Right lobe of liver (tissue), 6 donors: ENCODE data around the gene SYT1. TPM values are rescaled to one million over a fixed set of nuclear protein-coding genes. Genes with fewer than 3 reads are reported as not detected.

Source experiments
- ATAC-seq, 4 donors: fragments of 200-7000 bp; cut with Tn5 transposase; one replicate each; pipeline ENCODE4 v1.9.1; 2020; ENCODE audit warnings: mild to moderate bottlenecking in 4 of 4, moderate library complexity in 4 of 4
- DNase-seq, 3 donors: peaks; one replicate each; pipeline ENCODE4 v3.0.0-alpha.2; 2020
- H3K27ac ChIP-seq, 3 donors: fragments of 200-600 bp; one replicate each; pipeline ENCODE4 v1.8.0; 2022
- H3K27me3 ChIP-seq, 2 donors: fragments of 200-600 bp; one replicate each; pipeline ENCODE4 v1.8.0; 2022
- H3K36me3 ChIP-seq, 4 donors: fragments of 200-600 bp; sonication (generic) in 1 of 4; one replicate each; pipeline versions ENCODE4 v1.5.1 to v1.8.0; 2017 to 2022; ENCODE audit warnings: control low read depth in 1 of 4
- H3K4me1 ChIP-seq, 4 donors: fragments of 200-600 bp; sonication (generic) in 1 of 4; one replicate each; pipeline versions ENCODE4 v1.5.1 to v1.8.0; 2017 to 2022; ENCODE audit warnings: control low read depth in 1 of 4
- H3K4me3 ChIP-seq, 3 donors: fragments of 200-600 bp; one replicate each; pipeline ENCODE4 v1.8.0; 2022
- H3K9me3 ChIP-seq, 4 donors: fragments of 200-600 bp; sonication (generic) in 1 of 4; one replicate each; pipeline versions ENCODE4 v1.5.1 to v1.8.0; 2017 to 2022; ENCODE audit warnings: control low read depth in 1 of 4
- CTCF ChIP-seq, 4 donors: fragments of 200-600 bp in 3 of 4; fragments of 450-650 bp in 1 of 4; IDR thresholded peaks; one replicate each; pipeline versions ENCODE4 v1.5.1 to v1.8.0; 2016 to 2022; ENCODE audit warnings: antibody characterized with exemption in 4 of 4, mild to moderate bottlenecking in 2 of 4
- POLR2A ChIP-seq: fragments of 450-650 bp; IDR thresholded peaks from one replicate; pipeline ENCODE4 v1.6.1; 2017; ENCODE audit warnings: antibody characterized with exemption, mild to moderate bottlenecking
- WGBS: methylation state at CpG from one replicate; pipeline ENCODE4 v1.1.6; 2018; ENCODE audit warnings: low coverage, low lambda C conversion rate; ENCODE audit not compliant: insufficient coverage; ENCODE audit errors: missing lambda C conversion rate; 5-methylcytosine and 5-hydroxymethylcytosine counted together
- intact Hi-C, 2 donors: fragments of 100-400 bp; cut with DNase I; formaldehyde crosslinking; loops; one replicate each; pipeline versions ENCODE4 v1.11.2 to v1.14.1; 2022
- total RNA-seq, 6 experiments: library from RNA; depleted of rRNA in 2 of 6; stranded (reverse); fragments of >200 nt in 2 of 6; fragmentation: NEBNext Ultra II Directional in 3 of 6; extraction: Animal tissue kit (Norgen Biotek cat#: 25700) in 3 of 6; gene quantifications; one replicate each; pipeline versions ENCODE4 v1.1.0 to v1.2.4, GENCODE V29; 2016 to 2023
- donor health status: DM: no; HTN: yes; CAD: no.
- donor health status: DM: no; HTN: no; CAD: no.
- donor health status: DM: no; HTN: no; CAD: no.
- donor health status: DM: no; HTN: yes; CAD: no.
- donor health status: DM: no; HTN: yes; CAD: no.

SYT1 gene
- total RNA-seq, 6 experiments from 2014 or later, result 0.35 to 1.9 (median 0.81) TPM

GRCh38 chr12:79250960-79251755 is 386.6 kb downstream of the SYT1 start:
- no peaks in the 10 kb centered on the region for H3K36me3 ChIP-seq
- intact Hi-C loops, result no loop called here
- no peaks in the 10 kb centered on the region for H3K27me3 ChIP-seq
- H3K27ac ChIP-seq, result no peak overlapping the region
- DNase-seq (no peak), ATAC-seq (no peak)
- WGBS, result 37% methylated on average over 2 of the region's 2 CpGs
- H3K4me1 ChIP-seq, result no peaks in the 10 kb centered on the region
- TF ChIP-seq CTCF (IDR thresholded peaks at IDR 0.05) (no peak), POLR2A (no peak)
- no peaks in the 10 kb centered on the region for H3K9me3 ChIP-seq
- no peak overlapping the region for H3K4me3 ChIP-seq

GRCh38 chr12:79252358-79253075 is 387.9 kb downstream of the SYT1 start:
- DNase-seq (no peak), ATAC-seq (no peak)
- Histone ChIP-seq H3K27ac (no peak overlapping the region), H3K36me3 (no peaks in the 10 kb centered on the region), H3K4me3 (no peak overlapping the region), H3K4me1 (no peaks in the 10 kb centered on the region), H3K9me3 (no peaks in the 10 kb centered on the region), H3K27me3 (no peaks in the 10 kb centered on the region)
- no peak for TF ChIP-seq CTCF (IDR thresholded peaks at IDR 0.05)
- no peak for TF ChIP-seq POLR2A
- WGBS, result 53% methylated on average over 4 of the region's 4 CpGs
- intact Hi-C loops, result no loop called here

DNA sequence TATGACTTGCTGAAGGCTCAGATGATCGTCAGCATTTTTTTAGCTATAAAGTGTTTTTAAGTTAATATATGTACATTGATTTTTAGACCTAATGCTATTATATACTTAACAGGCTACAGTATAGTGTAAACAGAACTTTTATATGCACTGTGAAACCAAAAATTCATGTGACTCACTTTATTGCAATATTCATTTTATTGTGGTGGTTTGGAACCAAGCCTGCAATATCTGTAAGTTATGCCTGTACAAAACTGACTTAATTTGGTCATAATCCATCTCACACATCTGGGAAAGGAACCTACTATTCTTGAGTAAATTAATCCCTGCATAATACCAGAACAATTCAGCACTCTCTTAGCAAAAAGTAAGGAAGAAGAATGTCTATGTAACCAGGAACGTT is 390.7 kb downstream of the SYT1 start:
- Histone ChIP-seq H3K36me3 (no peaks in the 10 kb centered on the region), H3K4me3 (no peak overlapping the region), H3K27me3 (no peaks in the 10 kb centered on the region), H3K9me3 (no peaks in the 10 kb centered on the region), H3K27ac (no peak overlapping the region), H3K4me1 (no peaks in the 10 kb centered on the region)
- 37% methylated on average over 2 of the region's 2 CpGs for WGBS
- no peak for DNase-seq
- no peak for TF ChIP-seq CTCF (IDR thresholded peaks at IDR 0.05)
- no peak for TF ChIP-seq POLR2A
- intact Hi-C loops, result no loop called here
- no peak for ATAC-seq

DNA sequence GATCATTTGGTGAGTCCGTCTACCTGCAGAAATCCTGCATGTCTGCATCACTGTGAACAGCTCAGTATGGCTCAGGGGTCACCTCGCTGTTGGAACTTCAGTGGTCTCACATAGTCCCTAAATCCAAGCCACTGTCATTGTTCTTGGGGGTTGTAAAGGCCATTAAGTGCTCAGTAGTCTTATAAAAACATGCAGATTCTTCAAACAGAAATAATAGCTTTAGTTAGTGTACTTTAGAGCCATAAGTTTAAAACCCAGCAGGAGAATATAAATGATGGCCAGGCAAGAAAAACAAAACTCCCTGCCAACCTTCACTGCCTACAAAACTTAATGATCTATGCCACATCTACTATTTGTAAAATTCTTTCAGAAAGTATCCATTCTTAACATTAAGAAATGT is 396.3 kb downstream of the SYT1 start:
- H3K27ac ChIP-seq, result no peak overlapping the region
- intact Hi-C loops, result no loop called here
- DNase-seq (no peak), ATAC-seq (no peak)
- 39% methylated on average over 2 of the region's 2 CpGs for WGBS
- no peak for TF ChIP-seq CTCF (IDR thresholded peaks at IDR 0.05)
- TF ChIP-seq POLR2A, result no peak
- no peak overlapping the region for H3K4me3 ChIP-seq
- H3K9me3 ChIP-seq, result no peaks in the 10 kb centered on the region
- no peaks in the 10 kb centered on the region for H3K4me1 ChIP-seq
- no peaks in the 10 kb centered on the region for H3K36me3 ChIP-seq
- H3K27me3 ChIP-seq, result no peaks in the 10 kb centered on the region
